ENCODE data around the gene EHMT1. TPM values are rescaled to one million over a fixed set of nuclear protein-coding genes. Genes with fewer than 3 reads are reported as not detected.

Gene EHMT1
- total and polyA plus RNA-seq, 2 experiments from 2014 or later, result 162 to 177 TPM

- no peak for TF ChIP-seq REST (IDR thresholded peaks at IDR 0.05; ENCODE audit: unreplicated experiment)
Observed at GRCh38 chr9:137827908-137828526, 209.2 kb downstream of the EHMT1 start (continued).

- no peaks in the 10 kb centered on the region for H3K9me2 ChIP-seq (ENCODE audit: insufficient read depth)
- no peak overlapping the region for H3K4me3 ChIP-seq
- Mint-ChIP-seq H3K9me3 (no peaks in the 10 kb centered on the region; the same call in 1 of the 3 replicates), H3K4me1 (no peaks in the 10 kb centered on the region; the same call in 2 of the 3 replicates), H3K4me3 (no peak overlapping the region; the same call in 2 of the 3 replicates), H3K36me3 (ENCODE audit: low read depth) (peaks cover 70% of the 10 kb centered on the region), H3K27me3 (ENCODE audit: insufficient read depth, low read depth, poor library complexity) (peaks cover 4% of the 10 kb centered on the region), H3K27ac (no peak overlapping the region)
- H3K36me3 ChIP-seq (ENCODE audit: insufficient read depth), result peaks cover 8% of the 10 kb centered on the region
- ATAC-seq (peak; percentile 92), DNase-seq (ENCODE audit: low spot score) (peak; percentile 79)
- no peak overlapping the region for H3K27ac ChIP-seq (ENCODE audit: low read depth)
- no peaks in the 10 kb centered on the region for H3K4me1 ChIP-seq (ENCODE audit: insufficient read depth)
- TF ChIP-seq CTCF (conservative IDR thresholded peaks at IDR 0.05; ENCODE audit: low read depth in 2 of 2) (no peak), ZNF114 (CRISPR knock-in tag; IDR thresholded peaks at IDR 0.05) (no peak), REST (IDR thresholded peaks at IDR 0.05; ENCODE audit: unreplicated experiment) (peak; percentile 95), POLR2AphosphoS5 (IDR thresholded peaks at IDR 0.05; ENCODE audit: low read depth) (no peak)
- H3K4me2 ChIP-seq, result no peak overlapping the region
- peaks cover 30% of the 10 kb centered on the region for H3K79me2 ChIP-seq (replicated peaks; ENCODE audit: insufficient read depth)
- peaks cover 7% of the 10 kb centered on the region; the same call in 1 of the 2 replicates for H4K20me1 ChIP-seq (replicated peaks; ENCODE audit: insufficient read depth)
- no peak overlapping the region for H2AFZ ChIP-seq
- 0 out of 2 replicates have a peak, but pooled peaks cover 4% of the 10 kb centered on the region for H3F3A ChIP-seq (replicated peaks; ENCODE audit: low read depth)
- H3K27me3 ChIP-seq (ENCODE audit: insufficient read depth), result no peaks in the 10 kb centered on the region
Observed at GRCh38 chr9:137828527-137829259, 209.9 kb downstream of the EHMT1 start.
